Measurements from ENCODE around the gene PSAP. TPM values are rescaled to one million over a fixed set of nuclear protein-coding genes. Genes with fewer than 3 reads are reported as not detected.

The PSAP gene
- total RNA-seq, 1 experiment from 2014 or later, result 1,316 TPM

DNA sequence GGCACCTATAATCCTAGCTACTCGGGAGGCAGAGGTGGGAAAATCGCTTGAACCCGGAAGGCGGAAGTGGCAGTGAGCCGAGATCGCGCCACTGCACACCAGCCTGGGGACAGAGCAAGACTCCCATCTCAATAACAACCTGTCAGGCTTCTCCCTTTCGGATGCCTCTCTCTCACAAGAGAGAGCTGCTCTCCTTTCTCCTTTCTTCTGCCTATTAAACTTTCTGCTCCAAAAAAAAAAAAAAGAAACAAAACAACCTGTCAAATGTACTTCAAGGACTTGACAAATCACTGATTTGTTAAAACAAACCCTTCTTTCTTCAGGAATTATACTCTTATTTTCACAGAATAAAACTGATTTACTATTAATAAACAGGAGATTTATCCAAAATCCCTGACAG, 3.6 kb downstream of the PSAP start:
- H3K9me3 ChIP-seq, result no peaks in the 10 kb centered on the region
- TF ChIP-seq, protein P1, sequence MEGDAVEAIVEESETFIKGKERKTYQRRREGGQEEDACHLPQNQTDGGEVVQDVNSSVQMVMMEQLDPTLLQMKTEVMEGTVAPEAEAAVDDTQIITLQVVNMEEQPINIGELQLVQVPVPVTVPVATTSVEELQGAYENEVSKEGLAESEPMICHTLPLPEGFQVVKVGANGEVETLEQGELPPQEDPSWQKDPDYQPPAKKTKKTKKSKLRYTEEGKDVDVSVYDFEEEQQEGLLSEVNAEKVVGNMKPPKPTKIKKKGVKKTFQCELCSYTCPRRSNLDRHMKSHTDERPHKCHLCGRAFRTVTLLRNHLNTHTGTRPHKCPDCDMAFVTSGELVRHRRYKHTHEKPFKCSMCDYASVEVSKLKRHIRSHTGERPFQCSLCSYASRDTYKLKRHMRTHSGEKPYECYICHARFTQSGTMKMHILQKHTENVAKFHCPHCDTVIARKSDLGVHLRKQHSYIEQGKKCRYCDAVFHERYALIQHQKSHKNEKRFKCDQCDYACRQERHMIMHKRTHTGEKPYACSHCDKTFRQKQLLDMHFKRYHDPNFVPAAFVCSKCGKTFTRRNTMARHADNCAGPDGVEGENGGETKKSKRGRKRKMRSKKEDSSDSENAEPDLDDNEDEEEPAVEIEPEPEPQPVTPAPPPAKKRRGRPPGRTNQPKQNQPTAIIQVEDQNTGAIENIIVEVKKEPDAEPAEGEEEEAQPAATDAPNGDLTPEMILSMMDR (IDR thresholded peaks at IDR 0.05; ENCODE audit: insufficient read depth in 1 of 2, low read depth in 1 of 2, low read length in 1 of 2, severe bottlenecking in 1 of 2, unreplicated experiment in 1 of 2), result no peak
- H3K27me3 ChIP-seq (replicated peaks; ENCODE audit: control insufficient read depth, insufficient read depth, low read length), result no peaks in the 10 kb centered on the region
- Mint-ChIP-seq H3K27ac (ENCODE audit: unreplicated experiment) (no peak overlapping the region), H3K27me3 (ENCODE audit: insufficient read depth, unreplicated experiment) (no peaks in the 10 kb centered on the region), H3K9me3 (ENCODE audit: unreplicated experiment) (no peaks in the 10 kb centered on the region), H3K36me3 (ENCODE audit: insufficient read depth, unreplicated experiment) (peaks cover 31% of the 10 kb centered on the region), H3K4me3 (ENCODE audit: unreplicated experiment) (no peak overlapping the region), H3K4me1 (ENCODE audit: low read depth, unreplicated experiment) (peaks cover 47% of the 10 kb centered on the region)
- DNase-seq, result no peak
- no TSS peak for BruUV-seq (replicated peaks)
- peaks cover 48% of the 10 kb centered on the region for H3K4me1 ChIP-seq
- peaks cover 3% of the 10 kb centered on the region; the same call in 1 of the 2 replicates for H3K36me3 ChIP-seq (ENCODE audit: control insufficient read depth, insufficient read depth, low read length)
- ChIA-PET CTCF (no interaction called here), POLR2A (no interaction called here)
- no peak overlapping the region for H3K4me3 ChIP-seq (ENCODE audit: low read depth, low read length)
- intact Hi-C loops (cut with micrococcal nuclease; ENCODE audit: unreplicated experiment), result no loop called here

DNA sequence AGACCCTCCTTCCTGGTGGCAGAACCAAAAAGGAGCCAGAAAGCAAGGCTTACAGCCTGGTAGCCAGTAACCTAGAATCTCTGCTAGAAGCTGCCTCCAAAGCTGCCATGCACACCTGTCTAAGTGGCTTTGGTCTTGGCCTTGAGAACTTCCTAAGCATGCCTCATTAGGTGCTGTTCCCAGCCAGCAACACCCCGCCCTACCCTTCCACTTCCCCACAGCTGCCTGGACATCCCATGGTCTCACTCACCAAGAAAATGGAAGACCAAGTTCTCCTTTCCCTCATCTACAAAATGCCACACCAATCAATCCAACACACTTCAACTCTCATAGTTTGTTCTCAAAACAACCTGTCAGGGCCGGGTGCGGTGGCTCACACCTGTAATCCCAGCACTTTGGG, 4.2 kb downstream of the PSAP start:
- Histone ChIP-seq H3K4me3 (ENCODE audit: low read depth, low read length) (no peak overlapping the region), H3K9me3 (no peaks in the 10 kb centered on the region), H3K27me3 (replicated peaks; ENCODE audit: control insufficient read depth, insufficient read depth, low read length) (no peaks in the 10 kb centered on the region), H3K4me1 (peaks cover 53% of the 10 kb centered on the region), H3K36me3 (ENCODE audit: control insufficient read depth, insufficient read depth, low read length) (peaks cover 3% of the 10 kb centered on the region; the same call in 1 of the 2 replicates)
- Mint-ChIP-seq H3K9me3 (ENCODE audit: unreplicated experiment) (no peaks in the 10 kb centered on the region), H3K27me3 (ENCODE audit: insufficient read depth, unreplicated experiment) (no peaks in the 10 kb centered on the region), H3K36me3 (ENCODE audit: insufficient read depth, unreplicated experiment) (peaks cover 31% of the 10 kb centered on the region), H3K4me3 (ENCODE audit: unreplicated experiment) (no peak overlapping the region), H3K27ac (ENCODE audit: unreplicated experiment) (no peak overlapping the region), H3K4me1 (ENCODE audit: low read depth, unreplicated experiment) (peaks cover 49% of the 10 kb centered on the region)
- intact Hi-C loops (cut with micrococcal nuclease; ENCODE audit: unreplicated experiment), result no loop called here
- no TSS peak for BruUV-seq (replicated peaks)
- no peak for DNase-seq
- ChIA-PET POLR2A (no interaction called here), CTCF (interaction anchor here (0.7 kb wide), 1 partner anchor 22 kb away, joined by 3 read pairs; no protein-coding TSS in a partner anchor)
- TF ChIP-seq, protein P1 (IDR thresholded peaks at IDR 0.05; ENCODE audit: insufficient read depth in 1 of 2, low read depth in 1 of 2, low read length in 1 of 2, severe bottlenecking in 1 of 2, unreplicated experiment in 1 of 2), result no peak

DNA sequence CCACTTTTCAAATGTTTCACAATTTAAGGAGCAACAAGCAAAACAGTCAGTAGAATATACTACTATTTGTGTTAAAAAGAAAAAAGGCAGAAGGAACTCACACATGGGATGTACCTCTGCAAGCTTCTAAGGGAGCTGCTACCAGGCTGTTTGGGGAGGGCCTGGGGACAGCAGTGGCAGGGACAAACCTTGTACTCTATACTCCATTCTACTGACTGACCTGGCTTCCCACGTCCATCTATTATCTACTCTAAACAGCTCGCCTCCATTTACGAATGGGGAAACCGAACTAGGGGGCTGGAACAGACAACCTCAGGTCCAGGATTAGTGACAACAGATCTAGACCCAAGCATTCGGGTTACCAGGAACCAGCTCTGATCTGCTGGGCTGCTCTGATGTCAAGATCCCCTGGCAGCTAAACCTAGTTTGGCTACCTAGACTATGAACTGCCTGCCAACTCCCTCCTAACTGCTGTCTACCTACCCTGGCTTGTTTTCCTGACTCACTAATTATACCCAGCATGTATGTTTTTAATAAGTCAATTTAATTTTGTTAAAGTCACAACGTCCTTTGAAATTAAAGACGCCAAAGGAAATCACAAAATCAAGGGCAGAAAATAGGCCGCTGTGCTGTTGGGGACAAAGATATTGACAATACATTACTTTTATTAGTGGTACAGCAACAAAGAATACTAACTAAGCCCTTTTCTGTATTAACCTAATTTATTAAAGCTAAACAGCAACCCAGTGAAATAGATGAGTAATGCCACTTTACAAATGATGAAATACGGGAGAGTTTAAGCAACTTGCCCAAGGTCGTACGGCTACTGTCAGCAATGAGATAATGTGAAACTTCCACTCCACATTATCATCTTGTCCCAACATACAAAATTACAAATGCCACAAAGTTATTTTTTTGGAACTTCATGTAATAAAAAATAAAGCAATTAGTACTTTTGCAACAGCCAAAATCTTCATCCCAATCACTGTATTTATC, 5.3 kb downstream of the PSAP start:
- no peak overlapping the region for H3K27ac Mint-ChIP-seq (ENCODE audit: unreplicated experiment)
- no peaks in the 10 kb centered on the region for H3K27me3 ChIP-seq (replicated peaks; ENCODE audit: control insufficient read depth, insufficient read depth, low read length)
- H3K4me3 ChIP-seq (ENCODE audit: low read depth, low read length), result no peak overlapping the region
- H3K36me3 ChIP-seq (ENCODE audit: control insufficient read depth, insufficient read depth, low read length), result peaks cover 3% of the 10 kb centered on the region; the same call in 1 of the 2 replicates
- no peak for DNase-seq
- no peaks in the 10 kb centered on the region for H3K9me3 Mint-ChIP-seq (ENCODE audit: unreplicated experiment)
- no peaks in the 10 kb centered on the region for H3K27me3 Mint-ChIP-seq (ENCODE audit: insufficient read depth, unreplicated experiment)
- ChIA-PET CTCF (interaction anchor here (0.7 to 1.6 kb wide), 2 partner anchors 9 to 1418 kb away, joined by 5 to 6 read pairs; no protein-coding TSS in a partner anchor), POLR2A (interaction anchor here (0.6 kb wide), 1 partner anchor 18 kb away, joined by 5 read pairs; no protein-coding TSS in a partner anchor)
- no TSS peak for BruUV-seq (replicated peaks)
- H3K36me3 Mint-ChIP-seq (ENCODE audit: insufficient read depth, unreplicated experiment), result peaks cover 22% of the 10 kb centered on the region
- intact Hi-C loops (cut with micrococcal nuclease; ENCODE audit: unreplicated experiment), result no loop called here
- H3K4me1 Mint-ChIP-seq (ENCODE audit: low read depth, unreplicated experiment), result peaks cover 47% of the 10 kb centered on the region
- H3K9me3 ChIP-seq, result no peaks in the 10 kb centered on the region
- no peak overlapping the region for H3K4me3 Mint-ChIP-seq (ENCODE audit: unreplicated experiment)
- peaks cover 64% of the 10 kb centered on the region for H3K4me1 ChIP-seq
- TF ChIP-seq, protein P1 (IDR thresholded peaks at IDR 0.05; ENCODE audit: insufficient read depth in 1 of 2, low read depth in 1 of 2, low read length in 1 of 2, severe bottlenecking in 1 of 2, unreplicated experiment in 1 of 2), result no peak
